OCI-LY1 (cell line): ENCODE results near the gene DCAF16.

ENCODE experiments used
- H2AFZ ChIP-seq: fragments of 200-600 bp; sonication (generic), shearing (Covaris generic); 2 replicates; pipeline ENCODE4 v1.6.0; 2014; ENCODE audit warnings: antibody characterized with exemption, mild to moderate bottlenecking, low read length
- H3F3A ChIP-seq: fragments of 200-600 bp; sonication (generic), shearing (Covaris generic); 2 replicates; pipeline ENCODE4 v1.6.0; 2014; ENCODE audit warnings: mild to moderate bottlenecking, antibody characterized with exemption, low read length, moderate library complexity; ENCODE audit not compliant: insufficient read depth
- H3K27ac ChIP-seq: fragments of 200-600 bp; sonication (generic); 2 replicates; pipeline ENCODE4 v1.5.1; 2014; ENCODE audit warnings: low read length, mixed run types, mild to moderate bottlenecking, low read depth; ENCODE audit not compliant: poor library complexity, severe bottlenecking
- H3K27me3 ChIP-seq: fragments of 200-600 bp; sonication (generic); 2 replicates; pipeline ENCODE4 v1.6.0; 2014; ENCODE audit warnings: antibody characterized with exemption, mild to moderate bottlenecking, low read length, moderate library complexity; ENCODE audit not compliant: insufficient read depth
- H3K36me3 ChIP-seq: fragments of 200-600 bp; sonication (generic); 2 replicates; pipeline ENCODE4 v1.6.1; 2014; ENCODE audit warnings: mild to moderate bottlenecking, antibody characterized with exemption, low read length, moderate library complexity, mixed read lengths; ENCODE audit not compliant: insufficient read depth
- H3K4me1 ChIP-seq: fragments of 200-600 bp; sonication (generic); 2 replicates; pipeline ENCODE4 v1.5.1; 2014; ENCODE audit warnings: mild to moderate bottlenecking, low read length, moderate library complexity; ENCODE audit not compliant: insufficient read depth, severe bottlenecking
- H3K4me2 ChIP-seq: fragments of 200-600 bp; sonication (generic), shearing (Covaris generic); 2 replicates; pipeline ENCODE4 v1.6.1; 2014; ENCODE audit warnings: low read length
- H3K4me3 ChIP-seq: fragments of 200-600 bp; sonication (generic); 2 replicates; pipeline ENCODE4 v1.5.1; 2014; ENCODE audit warnings: low read length, low read depth, mild to moderate bottlenecking, mixed read lengths; ENCODE audit not compliant: poor library complexity, severe bottlenecking
- H3K79me2 ChIP-seq: fragments of 200-600 bp; shearing (Covaris generic); 2 replicates; pipeline ENCODE4 v1.6.1; 2016; ENCODE audit warnings: mixed run types, low read length, mixed read lengths; ENCODE audit not compliant: insufficient read depth
- H3K9ac ChIP-seq: fragments of 200-600 bp; sonication (generic), shearing (Covaris generic); 2 replicates; pipeline ENCODE4 v1.6.1; 2014; ENCODE audit warnings: mild to moderate bottlenecking, low read length, mixed read lengths
- H3K9me2 ChIP-seq: fragments of 200-600 bp; sonication (generic), shearing (Covaris generic); 2 replicates; pipeline ENCODE4 v1.6.1; 2014; ENCODE audit warnings: low read depth, mild to moderate bottlenecking, low read length, mixed read lengths
- H3K9me3 ChIP-seq: fragments of 200-600 bp; shearing (Covaris generic); 2 replicates; pipeline ENCODE4 v1.6.1; 2014; ENCODE audit warnings: low read length, mixed read lengths
- H4K20me1 ChIP-seq: fragments of 200-600 bp; sonication (generic), shearing (Covaris generic); 2 replicates; pipeline ENCODE4 v1.6.0; 2016; ENCODE audit warnings: mild to moderate bottlenecking, low read length; ENCODE audit not compliant: insufficient read depth
- CTCF ChIP-seq: fragments of 200-600 bp; sonication (generic), shearing (Covaris generic); IDR thresholded peaks from 2 replicates; pipeline ENCODE4 v1.5.1; 2017; ENCODE audit warnings: mild to moderate bottlenecking, antibody characterized with exemption, low read length, moderate library complexity, mixed read lengths
- EZH2 ChIP-seq: fragments of 200-600 bp; sonication (generic), shearing (Covaris generic); IDR thresholded peaks from 2 replicates; pipeline ENCODE4 v1.8.0; 2017; ENCODE audit warnings: borderline replicate concordance, mixed run types, mild to moderate bottlenecking, antibody characterized with exemption, low read length, moderate library complexity, mixed read lengths

Gene DCAF16

GRCh38 chr4:17778431-17778830 is 32.1 kb downstream of the DCAF16 start:
- Histone ChIP-seq H2AFZ (no peak overlapping the region), H3K79me2 (no peaks in the 10 kb centered on the region), H3F3A (no peaks in the 10 kb centered on the region), H3K9ac (no peak overlapping the region), H3K4me3 (no peak overlapping the region), H3K27ac (no peak overlapping the region), H3K4me1 (no peaks in the 10 kb centered on the region), H3K9me2 (no peaks in the 10 kb centered on the region), H4K20me1 (no peaks in the 10 kb centered on the region), H3K4me2 (no peak overlapping the region), H3K9me3 (no peaks in the 10 kb centered on the region), H3K36me3 (no peaks in the 10 kb centered on the region), H3K27me3 (no peaks in the 10 kb centered on the region)
- no peak for TF ChIP-seq CTCF
- no peak for TF ChIP-seq EZH2

GRCh38 chr4:17773135-17773698 is 37.3 kb downstream of the DCAF16 start:
- no peaks in the 10 kb centered on the region for H3F3A ChIP-seq
- H4K20me1 ChIP-seq, result no peaks in the 10 kb centered on the region
- no peak for TF ChIP-seq CTCF
- TF ChIP-seq EZH2, result no peak
- H2AFZ ChIP-seq, result no peak overlapping the region
- H3K27me3 ChIP-seq, result no peaks in the 10 kb centered on the region
- H3K79me2 ChIP-seq, result no peaks in the 10 kb centered on the region
- no peaks in the 10 kb centered on the region for H3K9me3 ChIP-seq
- no peaks in the 10 kb centered on the region for H3K9me2 ChIP-seq
- H3K9ac ChIP-seq, result no peak overlapping the region
- H3K4me3 ChIP-seq, result no peak overlapping the region
- no peaks in the 10 kb centered on the region for H3K36me3 ChIP-seq
- no peak overlapping the region for H3K4me2 ChIP-seq
- H3K4me1 ChIP-seq, result no peaks in the 10 kb centered on the region
- H3K27ac ChIP-seq, result no peak overlapping the region

GRCh38 chr4:17771284-17771908 is 39.2 kb downstream of the DCAF16 start:
- H3K4me2 ChIP-seq, result no peak overlapping the region
- H3K79me2 ChIP-seq, result no peaks in the 10 kb centered on the region
- H3K27ac ChIP-seq, result no peak overlapping the region
- H3K36me3 ChIP-seq, result no peaks in the 10 kb centered on the region
- H2AFZ ChIP-seq, result no peak overlapping the region
- no peaks in the 10 kb centered on the region for H3K4me1 ChIP-seq
- no peaks in the 10 kb centered on the region for H3K27me3 ChIP-seq
- no peaks in the 10 kb centered on the region for H3F3A ChIP-seq
- no peaks in the 10 kb centered on the region for H3K9me2 ChIP-seq
- H4K20me1 ChIP-seq, result no peaks in the 10 kb centered on the region
- H3K9ac ChIP-seq, result no peak overlapping the region
- no peaks in the 10 kb centered on the region for H3K9me3 ChIP-seq
- TF ChIP-seq EZH2 (no peak), CTCF (no peak)
- H3K4me3 ChIP-seq, result no peak overlapping the region
